Testis (tissue), 3 donors: ENCODE measurements around the gene DCXR. TPM values are rescaled to one million over a fixed set of nuclear protein-coding genes. Genes with fewer than 3 reads are reported as not detected.
A peak's percentile ranks its signal among the peaks of the same experiment; 100 is the strongest.

Experiments used
- DNase-seq: peaks from one replicate; pipeline ENCODE4 v3.0.0-alpha.2; 2019
- H3K27ac ChIP-seq, 2 donors: fragments of 200-600 bp; sonication (generic); one replicate each; pipeline ENCODE4 v1.5.1; 2019
- H3K27me3 ChIP-seq: fragments of 200-600 bp; sonication (generic); one replicate; pipeline ENCODE4 v1.5.1; 2019
- H3K36me3 ChIP-seq: fragments of 200-600 bp; sonication (generic); one replicate; pipeline ENCODE4 v1.5.1; 2017; ENCODE audit warnings: low read depth; ENCODE audit errors: missing control alignments
- H3K4me1 ChIP-seq: fragments of 200-600 bp; sonication (generic); one replicate; pipeline ENCODE4 v1.5.1; 2019
- H3K4me3 ChIP-seq, 2 donors: fragments of 200-600 bp; sonication (generic); one replicate each; pipeline ENCODE4 v1.5.1; 2017 to 2019
- H3K9me3 ChIP-seq: fragments of 200-600 bp; sonication (generic); one replicate; pipeline ENCODE4 v1.5.1; 2017
- CTCF ChIP-seq, 3 experiments: fragments of 450-650 bp in 2 of 3; fragments of 200-600 bp in 1 of 3; sonication (generic) in 1 of 3; IDR thresholded peaks; one replicate each; pipeline ENCODE4 v1.5.1; 2016 to 2019; ENCODE audit warnings: antibody characterized with exemption in 3 of 3, mild to moderate bottlenecking in 2 of 3, moderate library complexity in 1 of 3
- POLR2A ChIP-seq: fragments of 450-650 bp; IDR thresholded peaks from one replicate; pipeline ENCODE4 v1.6.1; 2017; ENCODE audit warnings: antibody characterized with exemption, mild to moderate bottlenecking, moderate library complexity
- WGBS, 2 donors: methylation state at CpG; one replicate each; pipeline ENCODE4 v1.1.5; 2018; 5-methylcytosine and 5-hydroxymethylcytosine counted together
- intact Hi-C: fragments of 100-400 bp; cut with DNase I; formaldehyde crosslinking; loops from one replicate; pipeline ENCODE4 v1.15.1; 2023; ENCODE audit warnings: low total_unique reads
- polyA plus RNA-seq: library from polyadenylated mRNA; stranded (reverse); fragments of 350-450 nt; fragmentation: Illumina TruSeq; extraction: RNeasy Lipid Tissue Mini Kit (QIAGEN cat#74804); gene quantifications from one replicate; pipeline ENCODE4 v1.2.3, GENCODE V29; 2014; ENCODE audit warnings: low read depth, low replicate concordance; ENCODE audit not compliant: insufficient read depth
- total RNA-seq, 2 donors: library from RNA; depleted of rRNA; stranded (reverse); fragments of >200 nt; gene quantifications; one replicate each; pipeline ENCODE4 v1.2.3, GENCODE V29; 2016

Gene DCXR
- total and polyA plus RNA-seq, 3 donors from 2014 or later: 109 to 188 (median 134) TPM

DNA sequence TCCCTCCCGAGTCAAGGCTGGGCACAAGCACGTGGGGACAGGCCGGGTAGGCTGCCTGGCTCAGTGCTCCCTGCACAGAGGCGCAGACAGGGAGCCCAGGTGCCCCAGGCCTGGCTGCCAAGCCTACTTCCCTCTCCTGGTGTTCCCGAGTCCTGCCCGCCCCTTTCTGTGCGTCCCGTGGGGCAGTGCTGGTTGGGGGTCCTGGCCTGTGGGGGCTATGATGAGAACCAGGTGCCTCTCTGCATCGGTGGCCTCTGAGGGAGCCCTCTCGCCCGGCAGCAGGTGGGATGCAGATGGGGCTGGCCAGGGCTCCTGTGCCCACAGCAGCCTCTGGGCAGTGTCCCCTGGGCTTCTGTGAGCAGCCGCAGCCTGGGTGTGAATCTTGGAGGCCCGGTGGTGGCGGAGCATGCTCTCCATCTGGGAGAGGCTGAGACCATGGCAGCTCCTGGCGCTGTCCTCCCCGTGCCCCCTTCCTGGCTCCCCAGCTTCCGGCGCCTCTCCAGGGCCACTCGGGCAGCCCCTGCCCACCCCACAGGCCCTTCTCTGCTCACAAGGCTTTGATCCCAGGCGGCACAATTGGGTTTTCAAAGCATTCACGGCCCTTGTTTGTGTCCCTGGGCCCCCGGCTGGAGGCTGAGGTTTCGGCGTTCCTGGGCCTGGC lies 22.1 kb downstream of the DCXR start:
- Histone ChIP-seq H3K27me3 (no peaks in the 10 kb centered on the region), H3K4me3 (no peak overlapping the region), H3K9me3 (no peaks in the 10 kb centered on the region), H3K27ac (no peak overlapping the region), H3K4me1 (peaks cover 6% of the 10 kb centered on the region), H3K36me3 (no peaks in the 10 kb centered on the region)
- no peak for DNase-seq
- WGBS, 2 donors: 90 to 96% methylated on average over 13 to 21 of the region's 24 CpGs
- no peak for TF ChIP-seq CTCF (IDR thresholded peaks at IDR 0.05)
- TF ChIP-seq POLR2A: no peak
- intact Hi-C loops: no loop called here

DNA sequence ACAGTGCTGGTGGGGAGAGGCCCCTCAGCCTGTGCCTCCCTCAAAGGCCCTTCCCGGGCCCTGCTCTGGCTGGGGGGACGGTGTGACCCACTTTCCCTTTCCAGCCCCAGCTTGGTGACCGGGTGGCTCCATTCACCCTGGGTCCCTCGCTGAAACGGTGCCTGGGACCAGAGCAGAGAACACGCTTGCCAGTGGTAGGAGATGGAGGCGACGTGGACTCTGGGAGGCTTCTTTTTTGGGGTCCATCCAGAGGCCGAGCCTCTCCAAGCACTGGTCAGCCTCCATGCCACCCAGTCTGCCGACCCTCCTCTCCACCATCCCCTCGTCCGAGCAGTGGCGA lies 22.6 kb downstream of the DCXR start:
- intact Hi-C loops: no loop called here
- no peak overlapping the region for H3K4me3 ChIP-seq
- H3K27me3 ChIP-seq: no peaks in the 10 kb centered on the region
- TF ChIP-seq CTCF (IDR thresholded peaks at IDR 0.05): no peak
- TF ChIP-seq POLR2A: no peak
- WGBS, 2 donors: 89 to 96% methylated on average over 4 to 13 of the region's 13 CpGs
- DNase-seq: no peak
- H3K36me3 ChIP-seq: no peaks in the 10 kb centered on the region
- H3K9me3 ChIP-seq: no peaks in the 10 kb centered on the region
- no peak overlapping the region for H3K27ac ChIP-seq
- peaks cover 6% of the 10 kb centered on the region for H3K4me1 ChIP-seq

- Histone ChIP-seq H3K4me1 (peaks cover 6% of the 10 kb centered on the region), H3K27ac (no peak overlapping the region), H3K4me3 (no peak overlapping the region), H3K27me3 (no peaks in the 10 kb centered on the region), H3K36me3 (no peaks in the 10 kb centered on the region), H3K9me3 (no peaks in the 10 kb centered on the region)
- TF ChIP-seq POLR2A (no peak), CTCF (IDR thresholded peaks at IDR 0.05) (no peak)
- no peak for DNase-seq
- intact Hi-C loops: no loop called here
- 82 to 100% methylated on average over 2 to 13 of the region's 23 CpGs for WGBS, 2 donors
Observed at GRCh38 chr17:82014432-82014831, 23.1 kb downstream of the DCXR start.

GRCh38 chr17:82013772-82014321 lies 23.6 kb downstream of the DCXR start:
- no peak overlapping the region for H3K4me3 ChIP-seq
- H3K27ac ChIP-seq: no peak overlapping the region
- H3K4me1 ChIP-seq: peaks cover 6% of the 10 kb centered on the region
- no peaks in the 10 kb centered on the region for H3K36me3 ChIP-seq
- no peak for TF ChIP-seq POLR2A
- no peak for TF ChIP-seq CTCF (IDR thresholded peaks at IDR 0.05)
- DNase-seq: no peak
- no peaks in the 10 kb centered on the region for H3K9me3 ChIP-seq
- no peaks in the 10 kb centered on the region for H3K27me3 ChIP-seq
- WGBS, 2 donors: 84 to 91% methylated on average over 13 to 16 of the region's 16 CpGs
- intact Hi-C loops: no loop called here

- no peak overlapping the region for H3K4me3 ChIP-seq
- DNase-seq: no peak
- no peaks in the 10 kb centered on the region for H3K9me3 ChIP-seq
- H3K4me1 ChIP-seq: peaks cover 6% of the 10 kb centered on the region
- peak overlapping the region in 1 of 2 donors; percentile 43 for H3K27ac ChIP-seq
- H3K27me3 ChIP-seq: no peaks in the 10 kb centered on the region
- no peaks in the 10 kb centered on the region for H3K36me3 ChIP-seq
- TF ChIP-seq POLR2A (no peak), CTCF (IDR thresholded peaks at IDR 0.05) (no peak)
- 77 to 85% methylated on average over 13 to 16 of the region's 22 CpGs for WGBS, 2 donors
- intact Hi-C loops: no loop called here
Observed at GRCh38 chr17:82013341-82013740, 24.2 kb downstream of the DCXR start.
